IPS-15b (cell line): ENCODE measurements around the gene RPN2.

Experiments used
- H3K27me3 ChIP-seq: one replicate; pipeline ENCODE4 v1.6.1; 2013; ENCODE audit warnings: low read length; ENCODE audit not compliant: control insufficient read depth, insufficient read depth
- H3K36me3 ChIP-seq: one replicate; pipeline ENCODE4 v1.6.1; 2013; ENCODE audit warnings: low read length; ENCODE audit not compliant: control insufficient read depth, insufficient read depth
- H3K4me1 ChIP-seq: one replicate; pipeline ENCODE4 v1.6.1; 2013; ENCODE audit warnings: mild to moderate bottlenecking, low read length; ENCODE audit not compliant: control insufficient read depth, insufficient read depth
- H3K4me3 ChIP-seq: one replicate; pipeline ENCODE4 v1.5.1; 2013; ENCODE audit warnings: low read depth, low read length
- H3K9ac ChIP-seq: one replicate; pipeline ENCODE4 v1.6.1; 2013; ENCODE audit warnings: low read depth, mild to moderate bottlenecking, low read length
- H3K9me3 ChIP-seq: one replicate; pipeline ENCODE4 v1.6.1; 2013; ENCODE audit warnings: mild to moderate bottlenecking, low read length; ENCODE audit not compliant: control insufficient read depth, insufficient read depth

The RPN2 gene

GRCh38 chr20:37236462-37236861 is 57.3 kb downstream of the RPN2 start:
- no peak overlapping the region for H3K4me3 ChIP-seq
- H3K36me3 ChIP-seq, result peaks cover 72% of the 10 kb centered on the region
- no peaks in the 10 kb centered on the region for H3K9me3 ChIP-seq
- H3K27me3 ChIP-seq, result no peaks in the 10 kb centered on the region
- H3K4me1 ChIP-seq, result no peaks in the 10 kb centered on the region
- H3K9ac ChIP-seq, result no peak overlapping the region

DNA sequence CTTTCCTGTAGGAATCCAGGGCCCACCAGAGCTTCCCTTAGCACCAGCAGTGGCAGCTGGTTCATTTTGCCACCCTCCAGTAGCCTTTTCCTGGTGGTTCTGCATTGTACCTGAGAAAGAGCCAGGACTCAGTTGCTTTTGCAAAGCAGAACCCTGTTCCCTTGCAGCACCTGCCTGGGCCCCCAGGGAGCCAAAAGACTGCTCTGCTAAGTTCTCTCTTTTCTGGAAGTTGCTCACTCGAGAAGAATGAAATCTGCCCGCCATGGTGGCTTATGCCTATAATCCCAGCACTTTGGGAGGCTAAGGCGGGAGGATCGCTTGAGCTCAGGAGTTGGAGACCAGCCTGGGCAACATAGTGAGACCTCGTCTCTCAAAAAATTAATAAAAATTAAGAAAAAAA is 58.5 kb downstream of the RPN2 start:
- no peaks in the 10 kb centered on the region for H3K9me3 ChIP-seq
- H3K4me3 ChIP-seq, result no peak overlapping the region
- no peaks in the 10 kb centered on the region for H3K27me3 ChIP-seq
- no peak overlapping the region for H3K9ac ChIP-seq
- H3K4me1 ChIP-seq, result no peaks in the 10 kb centered on the region
- H3K36me3 ChIP-seq, result peaks cover 73% of the 10 kb centered on the region

GRCh38 chr20:37238426-37238825 is 59.3 kb downstream of the RPN2 start:
- Histone ChIP-seq H3K27me3 (no peaks in the 10 kb centered on the region), H3K9me3 (no peaks in the 10 kb centered on the region), H3K4me3 (no peak overlapping the region), H3K9ac (no peak overlapping the region), H3K36me3 (peaks cover 74% of the 10 kb centered on the region), H3K4me1 (no peaks in the 10 kb centered on the region)

DNA sequence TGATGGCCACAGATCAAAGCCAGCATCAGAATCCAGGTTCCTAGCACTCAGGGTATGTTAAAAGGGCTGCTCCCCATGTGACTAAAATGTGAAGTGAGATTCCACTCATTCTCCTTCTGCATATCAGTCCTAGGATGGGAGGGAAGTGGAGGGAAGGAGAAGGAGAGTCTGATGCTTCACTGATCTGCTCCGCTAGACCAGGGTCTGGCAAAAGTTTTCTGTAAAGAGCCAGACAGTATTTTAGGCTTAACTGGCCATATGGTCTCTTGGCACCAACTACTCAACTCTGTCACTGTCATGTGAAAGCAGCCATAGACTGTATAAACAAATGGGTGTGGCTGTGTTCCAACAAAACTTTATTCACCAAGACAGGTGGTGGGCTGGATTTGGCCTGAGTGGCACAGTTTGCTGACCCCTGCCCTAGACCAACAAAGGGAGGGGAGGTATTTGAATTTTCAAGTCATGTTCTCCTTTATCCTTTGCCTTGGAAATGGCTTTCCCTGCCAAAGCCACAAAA is 59.9 kb downstream of the RPN2 start:
- peaks cover 79% of the 10 kb centered on the region for H3K36me3 ChIP-seq
- H3K9me3 ChIP-seq, result no peaks in the 10 kb centered on the region
- H3K4me3 ChIP-seq, result no peak overlapping the region
- H3K4me1 ChIP-seq, result no peaks in the 10 kb centered on the region
- no peak overlapping the region for H3K9ac ChIP-seq
- H3K27me3 ChIP-seq, result no peaks in the 10 kb centered on the region

GRCh38 chr20:37240337-37241067 is 61.4 kb downstream of the RPN2 start:
- H3K4me1 ChIP-seq, result peaks cover 7% of the 10 kb centered on the region
- no peaks in the 10 kb centered on the region for H3K27me3 ChIP-seq
- H3K4me3 ChIP-seq, result no peak overlapping the region
- no peaks in the 10 kb centered on the region for H3K9me3 ChIP-seq
- H3K9ac ChIP-seq, result no peak overlapping the region
- peaks cover 68% of the 10 kb centered on the region for H3K36me3 ChIP-seq

DNA sequence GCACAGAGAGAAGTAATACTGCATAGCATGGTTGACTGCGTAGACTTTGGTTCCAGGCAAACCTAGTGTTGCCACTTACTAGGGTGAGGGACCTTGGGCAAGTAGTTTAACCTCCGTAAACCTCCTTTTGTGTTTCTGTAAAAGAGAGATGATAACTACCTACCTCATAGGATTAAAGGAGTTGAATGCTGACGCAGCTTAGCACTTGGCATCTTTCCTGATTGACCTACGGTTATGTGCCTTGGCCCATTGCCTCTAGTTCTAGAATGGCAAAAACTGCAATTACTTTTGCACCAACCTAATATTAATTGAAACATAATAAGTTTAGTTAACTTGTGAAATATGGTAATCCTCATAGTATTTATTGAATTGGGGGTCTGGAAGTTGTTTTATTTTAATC is 63.4 kb downstream of the RPN2 start:
- H3K27me3 ChIP-seq, result no peaks in the 10 kb centered on the region
- no peak overlapping the region for H3K9ac ChIP-seq
- H3K4me3 ChIP-seq, result no peak overlapping the region
- H3K36me3 ChIP-seq, result peaks cover 52% of the 10 kb centered on the region
- H3K4me1 ChIP-seq, result peaks cover 8% of the 10 kb centered on the region
- no peaks in the 10 kb centered on the region for H3K9me3 ChIP-seq

- H3K4me3 ChIP-seq, result no peak overlapping the region
- no peaks in the 10 kb centered on the region for H3K27me3 ChIP-seq
- peak overlapping the region; percentile 24 for H3K9ac ChIP-seq
- peaks cover 8% of the 10 kb centered on the region for H3K4me1 ChIP-seq
- H3K9me3 ChIP-seq, result no peaks in the 10 kb centered on the region
- H3K36me3 ChIP-seq, result peaks cover 45% of the 10 kb centered on the region
Measured at GRCh38 chr20:37243076-37243936, 64.2 kb downstream of the RPN2 start.

DNA sequence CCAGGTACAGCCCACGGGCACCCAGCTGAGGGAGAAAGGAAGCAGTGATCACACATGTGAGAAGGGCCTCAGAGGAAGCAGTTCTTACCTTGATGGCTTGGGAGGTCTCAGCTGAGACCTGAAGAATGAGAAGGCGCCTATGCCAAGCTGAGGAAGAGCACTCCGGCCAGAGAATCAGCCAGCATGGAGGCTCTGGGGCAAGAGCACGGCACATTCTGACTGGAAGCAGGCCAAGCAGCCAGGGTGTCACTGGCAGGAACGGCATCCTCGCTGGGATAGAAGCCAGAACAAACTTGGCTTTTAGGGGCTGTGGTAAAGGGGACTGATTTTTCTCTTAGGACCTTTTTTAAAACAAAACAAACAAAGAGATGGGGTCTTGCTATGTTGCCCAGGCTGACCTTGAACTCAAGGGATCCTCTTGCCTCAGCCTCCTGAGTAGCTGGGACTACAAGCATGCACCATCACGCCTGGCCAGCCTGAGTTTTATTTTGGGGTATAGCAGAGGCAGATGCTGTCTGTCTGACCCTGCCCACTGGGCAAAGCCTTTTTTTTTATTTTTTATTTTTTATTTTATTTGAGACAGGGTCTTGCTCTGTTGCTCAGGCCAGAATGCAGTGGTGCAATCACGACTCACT is 64.9 kb downstream of the RPN2 start:
- Histone ChIP-seq H3K9ac (peak overlapping the region; percentile 24), H3K4me3 (no peak overlapping the region), H3K9me3 (no peaks in the 10 kb centered on the region), H3K4me1 (peaks cover 8% of the 10 kb centered on the region), H3K27me3 (no peaks in the 10 kb centered on the region), H3K36me3 (peaks cover 42% of the 10 kb centered on the region)

- Histone ChIP-seq H3K4me3 (no peak overlapping the region), H3K9ac (no peak overlapping the region), H3K36me3 (peaks cover 39% of the 10 kb centered on the region), H3K4me1 (peaks cover 8% of the 10 kb centered on the region), H3K9me3 (no peaks in the 10 kb centered on the region), H3K27me3 (no peaks in the 10 kb centered on the region)
Measured at GRCh38 chr20:37244572-37244957, 65.4 kb downstream of the RPN2 start.

DNA sequence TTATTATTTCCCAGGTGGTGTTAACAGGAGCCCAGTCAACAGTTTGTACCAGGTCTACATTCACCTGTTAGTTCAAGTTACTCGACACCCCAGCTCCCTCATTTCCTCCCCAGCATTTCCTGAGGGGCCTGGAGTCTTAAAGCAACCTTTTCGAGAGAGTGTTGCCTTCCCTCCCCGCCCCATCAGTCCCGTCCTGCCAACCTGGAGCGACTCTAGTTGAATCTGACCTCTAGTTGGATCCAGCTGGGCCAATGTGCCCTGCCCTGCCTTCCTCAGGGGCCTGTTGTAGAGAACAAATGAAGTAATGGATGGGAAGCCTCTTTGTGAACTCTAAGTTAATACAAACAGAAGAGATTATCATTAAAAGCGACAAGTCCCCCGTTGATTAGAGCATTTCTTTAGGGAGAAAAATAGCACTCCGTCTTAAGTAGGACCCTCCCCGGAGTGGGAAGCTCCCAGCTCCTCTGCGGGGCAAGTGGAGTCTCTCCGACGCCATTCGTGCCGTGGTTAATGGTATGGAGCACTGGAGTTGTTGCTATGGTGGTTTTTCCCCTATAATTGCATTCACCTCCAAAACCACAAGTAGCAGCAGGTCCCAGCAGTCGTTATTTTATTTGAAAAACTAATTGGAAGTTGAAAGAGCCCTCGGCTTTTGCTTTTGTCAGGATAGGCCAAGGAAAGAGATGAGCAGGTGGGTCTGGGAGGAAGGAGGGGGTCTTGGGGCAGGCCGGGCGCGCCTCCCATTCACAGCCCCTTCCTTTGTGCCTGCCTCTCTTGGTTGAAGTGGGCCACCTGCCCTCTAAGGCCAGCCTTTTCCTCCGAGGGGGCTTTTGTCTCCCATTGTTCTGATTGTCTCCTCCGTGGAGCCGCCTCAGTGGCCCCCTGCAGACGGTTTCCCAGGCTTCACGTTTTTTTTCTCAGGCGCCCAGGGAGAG is 66.4 kb downstream of the RPN2 start:
- no peak overlapping the region for H3K9ac ChIP-seq
- H3K9me3 ChIP-seq, result no peaks in the 10 kb centered on the region
- H3K4me3 ChIP-seq, result no peak overlapping the region
- peaks cover 8% of the 10 kb centered on the region for H3K4me1 ChIP-seq
- peaks cover 33% of the 10 kb centered on the region for H3K36me3 ChIP-seq
- H3K27me3 ChIP-seq, result no peaks in the 10 kb centered on the region

- H3K9me3 ChIP-seq, result no peaks in the 10 kb centered on the region
- H3K36me3 ChIP-seq, result peaks cover 23% of the 10 kb centered on the region
- H3K4me1 ChIP-seq, result peaks cover 12% of the 10 kb centered on the region
- H3K27me3 ChIP-seq, result no peaks in the 10 kb centered on the region
- H3K9ac ChIP-seq, result no peak overlapping the region
- H3K4me3 ChIP-seq, result no peak overlapping the region
Measured at GRCh38 chr20:37246736-37247135, 67.6 kb downstream of the RPN2 start.
